GM18861 (cell line): ENCODE data around the gene AMPH.
"Not testable (repeated sequence)": the region's sequence is repeated elsewhere in the genome, so short reads cannot be mapped to it uniquely, and the experiment has no call there.

Source experiments
- ATAC-seq: cut with Tn5 transposase; IDR thresholded peaks from one replicate; pipeline ENCODE4 v1.9.1; 2021; ENCODE audit not compliant: unreplicated experiment

Gene AMPH

GRCh38 chr7:38628630-38629385 is 2.4 kb downstream of the AMPH start:
- no peak for ATAC-seq

DNA sequence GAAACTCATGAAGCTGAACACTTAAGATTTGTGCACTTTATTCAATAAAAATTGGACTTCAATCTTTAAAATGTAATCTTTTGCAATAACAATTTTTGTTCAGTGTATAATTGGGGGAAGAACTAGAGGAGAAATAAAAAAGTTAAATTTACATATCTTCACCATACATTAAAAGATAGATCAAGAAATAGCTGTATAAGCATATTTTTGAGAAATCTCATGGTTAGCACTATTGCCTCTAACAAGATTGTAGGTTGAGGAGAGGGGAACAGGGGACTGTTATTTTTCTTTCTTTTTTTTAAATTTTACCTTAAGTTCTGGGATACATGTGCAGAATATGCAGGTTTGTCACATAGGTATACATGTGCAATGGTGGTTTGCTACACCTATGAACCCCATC is 5.3 kb downstream of the AMPH start:
- ATAC-seq = no peak

DNA sequence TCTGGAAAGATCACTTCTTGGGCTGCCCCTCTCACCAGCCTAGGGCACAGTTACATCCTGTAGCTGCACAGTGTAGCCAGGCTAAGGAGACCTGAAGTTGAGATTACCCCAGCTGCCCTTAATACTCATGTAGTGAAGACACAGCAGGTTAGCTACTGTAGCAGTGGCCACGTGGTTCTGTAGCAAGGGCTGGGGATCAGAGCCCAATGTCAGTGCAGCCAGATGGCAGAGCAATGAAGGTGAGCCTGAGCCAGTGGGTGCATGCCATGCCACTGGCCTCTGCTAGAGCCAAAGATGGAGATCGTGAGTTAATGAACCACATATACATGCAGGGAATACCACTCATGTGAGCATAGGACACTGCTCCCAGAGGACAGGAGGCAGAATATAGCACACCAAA is 15.5 kb downstream of the AMPH start:
- no peak for ATAC-seq

DNA sequence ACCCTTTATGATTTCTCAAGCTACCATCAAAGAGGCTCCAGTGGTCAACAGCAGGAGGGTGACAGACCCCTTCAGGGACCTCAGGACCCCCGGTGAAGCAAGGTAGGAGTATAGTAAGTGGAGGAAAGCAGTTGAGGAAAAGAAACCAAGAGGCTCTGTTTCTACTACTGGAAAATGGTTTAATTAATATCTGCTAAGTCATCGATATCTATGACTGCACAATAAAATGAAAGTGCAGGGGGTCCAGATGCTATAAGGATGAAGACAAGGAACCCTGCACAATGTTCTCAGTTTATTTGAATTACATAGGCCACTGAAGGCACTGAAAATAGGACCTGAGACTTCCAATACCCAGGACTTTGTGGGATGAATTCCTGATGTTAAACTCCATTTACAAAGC is 23.7 kb downstream of the AMPH start:
- ATAC-seq = no peak

GRCh38 chr7:38600741-38601140 is 30.4 kb downstream of the AMPH start:
- ATAC-seq = no peak

GRCh38 chr7:38594949-38595348 is 36.2 kb downstream of the AMPH start:
- ATAC-seq = no peak

DNA sequence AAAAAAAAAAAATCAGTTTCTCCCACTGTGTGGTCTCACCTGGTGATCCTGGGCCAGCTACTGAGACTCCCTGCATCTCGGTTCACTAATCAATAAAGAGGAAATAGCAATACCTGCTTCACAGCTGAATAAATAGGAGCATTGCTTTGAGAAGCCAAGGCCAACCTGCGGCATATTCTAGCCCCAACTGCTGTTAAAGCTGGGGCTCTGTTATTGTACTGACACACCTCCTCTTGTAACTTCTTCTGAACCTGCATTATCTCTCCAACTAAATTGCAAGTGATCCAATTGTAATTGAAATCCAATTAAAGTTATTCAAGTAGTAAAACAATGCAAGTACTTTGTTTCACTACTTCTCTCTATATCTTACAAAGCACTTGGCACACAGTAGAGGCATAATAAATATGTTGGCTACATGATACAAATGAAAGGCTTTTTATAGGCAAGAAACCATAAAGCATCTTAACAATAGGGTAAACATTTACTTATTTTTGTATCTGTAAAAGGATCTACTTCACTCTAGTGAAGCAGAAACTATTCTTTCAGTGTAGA is 38.4 kb downstream of the AMPH start:
- no peak for ATAC-seq

- no peak for ATAC-seq
Measured at GRCh38 chr7:38585572-38586354, 45.4 kb downstream of the AMPH start.

- no peak for ATAC-seq
Measured at GRCh38 chr7:38584443-38585210, 46.5 kb downstream of the AMPH start.

- no peak for ATAC-seq
Measured at GRCh38 chr7:38580485-38580884, 50.7 kb downstream of the AMPH start.

- ATAC-seq = no peak
Measured at GRCh38 chr7:38574086-38574485, 57.1 kb downstream of the AMPH start.

DNA sequence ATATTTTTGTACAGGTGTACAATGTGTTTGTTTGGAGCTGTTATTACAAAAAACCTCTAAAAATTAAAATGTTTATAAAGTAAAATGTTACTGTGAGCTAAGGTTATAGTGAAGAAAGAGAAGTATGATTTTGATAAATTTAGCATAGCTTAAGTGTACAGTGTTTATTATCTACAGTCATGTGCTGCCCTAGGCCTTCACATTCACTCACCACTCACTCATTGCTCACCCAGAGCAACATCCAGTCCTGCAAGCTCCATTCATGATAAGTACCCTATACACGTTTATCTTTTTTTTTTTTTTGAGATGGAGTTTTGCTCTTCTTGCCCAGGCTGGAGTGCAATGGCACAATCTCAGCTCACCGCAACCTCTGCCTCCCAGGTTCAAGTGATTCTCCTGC is 59.6 kb downstream of the AMPH start:
- ATAC-seq = not testable (repeated sequence)

DNA sequence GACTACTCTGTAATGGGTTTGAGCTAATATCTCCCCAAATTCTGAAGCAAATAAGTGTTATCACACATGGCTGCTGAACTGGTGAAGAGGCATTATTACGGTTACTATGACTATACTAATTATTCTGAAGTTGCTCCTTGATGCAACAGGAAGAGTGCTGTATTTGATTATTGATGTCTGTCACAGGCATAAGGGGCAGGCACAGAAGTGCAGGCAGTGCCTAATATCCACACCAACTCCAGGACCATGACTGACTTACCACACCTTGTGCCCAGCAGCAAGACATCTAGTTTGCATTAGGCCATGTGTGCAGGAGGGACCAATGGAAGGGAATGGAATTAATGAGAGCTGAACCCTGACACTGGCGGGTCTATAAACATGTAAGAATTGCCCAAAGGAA is 62.7 kb downstream of the AMPH start:
- ATAC-seq = no peak

GRCh38 chr7:38565289-38565688 is 65.9 kb downstream of the AMPH start:
- ATAC-seq = no peak

DNA sequence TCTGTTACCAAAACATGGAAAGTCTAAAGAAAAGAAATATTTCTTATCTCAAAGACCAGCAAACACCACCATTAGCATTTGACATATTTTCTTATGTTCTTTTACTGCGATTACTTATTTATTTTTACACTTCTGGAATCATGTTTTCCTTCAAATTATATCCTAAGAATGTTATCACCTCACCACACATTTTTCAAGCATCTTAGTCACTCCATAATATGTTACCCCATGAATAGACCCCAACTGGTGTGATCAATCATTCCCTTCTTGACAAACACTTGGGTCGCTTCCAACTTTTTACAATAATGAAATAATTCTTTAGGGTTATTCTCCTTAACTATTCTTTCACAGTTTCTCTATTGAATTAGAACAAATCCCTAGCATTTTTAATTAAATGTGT is 67.4 kb downstream of the AMPH start:
- ATAC-seq = no peak

- no peak for ATAC-seq
Measured at GRCh38 chr7:38561166-38561565, 70.0 kb downstream of the AMPH start.

DNA sequence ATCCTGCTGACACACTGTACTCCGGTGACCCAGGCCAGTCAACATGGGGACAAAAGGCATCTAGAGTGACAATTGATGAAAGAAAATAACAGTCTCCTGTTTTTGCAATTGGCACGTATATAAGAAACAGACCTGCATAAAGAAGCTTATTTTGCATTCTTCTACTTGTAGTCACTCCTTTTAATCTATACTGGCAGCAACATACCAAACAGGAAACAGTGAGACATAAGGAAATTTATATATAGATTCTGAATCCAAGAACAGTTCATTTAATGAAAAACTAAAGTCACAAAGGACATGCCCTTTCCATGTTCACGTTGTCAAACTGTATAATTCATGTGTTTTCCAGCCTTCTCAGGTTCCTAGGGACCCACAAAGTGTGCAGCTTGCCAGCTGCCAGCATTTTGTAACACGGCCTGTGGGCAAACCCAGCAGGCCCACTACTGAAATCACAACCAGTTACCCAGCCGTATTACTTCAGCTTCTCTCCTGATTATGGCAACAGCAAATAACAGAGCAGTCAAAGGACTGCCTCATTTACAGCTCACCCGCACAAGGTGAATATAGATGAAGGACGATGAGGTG is 72.3 kb downstream of the AMPH start:
- no peak for ATAC-seq

DNA sequence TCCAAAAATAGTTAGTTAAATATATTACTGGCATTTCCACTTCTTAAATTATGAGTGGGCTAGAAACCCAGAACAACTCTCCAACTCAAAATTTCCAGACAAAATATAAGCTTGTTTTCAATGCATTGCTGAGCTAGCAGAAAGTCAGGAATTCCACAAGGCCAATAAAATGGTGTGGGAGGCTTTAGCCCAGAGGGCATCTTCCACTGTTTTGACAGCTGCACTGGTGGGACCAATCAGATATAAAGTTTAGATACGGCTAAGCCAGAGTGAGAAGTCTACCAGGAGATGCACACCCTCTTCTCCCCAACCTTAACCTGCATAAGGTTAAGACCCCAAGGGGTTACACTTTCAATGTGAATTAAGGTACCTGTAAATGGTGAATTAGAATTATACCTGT is 76.6 kb downstream of the AMPH start:
- no peak for ATAC-seq

- ATAC-seq = no peak
Measured at GRCh38 chr7:38550836-38551235, 80.3 kb downstream of the AMPH start.

GRCh38 chr7:38548605-38549004 is 82.6 kb downstream of the AMPH start:
- ATAC-seq = no peak

DNA sequence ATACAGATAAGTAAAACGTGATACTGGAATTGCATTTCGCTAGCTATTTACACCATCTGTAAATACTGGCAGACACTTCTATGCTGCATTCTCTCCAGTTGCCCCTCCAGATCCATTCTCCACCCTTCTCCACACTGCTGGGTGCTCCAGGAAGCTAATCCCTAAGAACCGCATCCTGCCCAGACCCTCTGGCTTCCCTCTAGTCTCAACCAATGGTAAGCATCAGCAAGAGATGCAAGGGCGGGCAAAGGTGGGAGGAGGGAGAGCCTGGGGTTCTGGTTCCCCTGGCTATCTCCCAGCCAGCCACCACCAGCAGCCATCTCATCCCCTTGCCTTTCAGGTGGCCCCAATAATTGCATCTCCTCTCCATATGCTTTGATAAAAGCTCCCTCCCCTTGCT is 84.4 kb downstream of the AMPH start:
- ATAC-seq = no peak
